ENCODE results near the gene PALM2AKAP2.

The PALM2AKAP2 gene

GRCh38 chr9:109771087-109771486 lies 8.9 kb upstream of the PALM2AKAP2 start:
- DNase-seq (ENCODE audit: extremely low read depth in 1 of 2, low read depth in 1 of 2), result no peak

GRCh38 chr9:109771796-109772531 lies 8.0 kb upstream of the PALM2AKAP2 start:
- DNase-seq (ENCODE audit: extremely low read depth in 1 of 2, low read depth in 1 of 2), result no peak

DNA sequence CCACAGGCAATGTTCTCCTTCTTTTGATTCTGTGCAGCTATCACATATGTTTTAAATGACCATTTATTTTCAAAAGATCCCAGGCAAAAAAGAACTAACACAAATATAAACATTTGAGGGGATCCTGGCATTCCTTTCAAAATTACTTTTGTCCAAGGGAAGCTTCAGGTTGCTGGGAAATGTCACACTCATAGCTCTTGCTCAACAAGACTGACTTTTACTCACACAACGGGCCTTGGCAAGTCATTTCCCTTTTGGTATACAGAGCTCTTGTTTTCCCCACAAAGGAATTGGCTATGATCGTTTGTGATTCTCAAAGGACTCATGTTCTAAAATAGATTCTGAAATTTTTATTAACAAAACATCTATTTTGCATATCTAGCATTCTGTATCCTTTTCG lies 4.5 kb upstream of the PALM2AKAP2 start:
- no peak for DNase-seq (ENCODE audit: extremely low read depth in 1 of 2, low read depth in 1 of 2)

DNA sequence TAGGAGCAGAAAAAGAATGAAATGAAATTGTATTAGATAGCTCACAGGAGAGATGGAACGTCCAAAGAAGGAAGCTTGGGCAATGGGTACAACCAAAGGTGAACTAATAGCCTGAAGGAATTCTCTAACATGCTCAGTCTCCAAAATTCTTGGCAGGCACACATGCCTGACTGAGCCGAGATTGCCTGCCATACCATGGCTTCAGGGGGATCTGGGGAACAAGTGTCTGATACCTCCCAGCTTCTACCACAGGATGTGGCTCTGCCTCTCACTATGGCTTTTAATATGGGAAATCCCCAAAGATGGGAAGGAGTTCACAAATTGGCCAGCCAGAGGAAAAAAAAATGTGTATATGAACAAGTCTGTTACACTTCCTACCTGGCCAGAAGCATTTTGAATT lies 3.6 kb upstream of the PALM2AKAP2 start:
- DNase-seq (ENCODE audit: extremely low read depth in 1 of 2, low read depth in 1 of 2), result no peak

- no peak for DNase-seq (ENCODE audit: extremely low read depth in 1 of 2, low read depth in 1 of 2)
Observed at GRCh38 chr9:109780453-109781033, 545 bp downstream of the PALM2AKAP2 start.

DNA sequence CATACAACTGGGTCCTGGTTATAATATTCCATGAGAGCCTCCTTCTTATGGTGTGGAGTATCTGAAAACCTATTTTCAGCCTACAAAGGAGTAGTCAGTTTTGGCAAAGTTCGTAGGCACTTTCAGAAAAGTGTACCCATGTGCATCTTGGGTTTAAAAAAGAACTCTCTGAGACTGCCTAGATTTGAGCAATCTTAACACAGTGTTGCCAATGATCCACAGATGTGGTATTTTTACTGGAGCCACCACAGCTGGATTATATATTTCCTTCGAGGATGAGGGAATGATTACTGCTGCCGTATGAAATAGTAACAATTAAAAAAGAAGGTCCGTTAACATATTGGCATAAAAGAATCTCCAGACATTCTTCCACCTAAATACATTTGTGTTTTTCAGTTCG lies 1.1 kb downstream of the PALM2AKAP2 start:
- no peak for DNase-seq (ENCODE audit: extremely low read depth in 1 of 2, low read depth in 1 of 2)

DNA sequence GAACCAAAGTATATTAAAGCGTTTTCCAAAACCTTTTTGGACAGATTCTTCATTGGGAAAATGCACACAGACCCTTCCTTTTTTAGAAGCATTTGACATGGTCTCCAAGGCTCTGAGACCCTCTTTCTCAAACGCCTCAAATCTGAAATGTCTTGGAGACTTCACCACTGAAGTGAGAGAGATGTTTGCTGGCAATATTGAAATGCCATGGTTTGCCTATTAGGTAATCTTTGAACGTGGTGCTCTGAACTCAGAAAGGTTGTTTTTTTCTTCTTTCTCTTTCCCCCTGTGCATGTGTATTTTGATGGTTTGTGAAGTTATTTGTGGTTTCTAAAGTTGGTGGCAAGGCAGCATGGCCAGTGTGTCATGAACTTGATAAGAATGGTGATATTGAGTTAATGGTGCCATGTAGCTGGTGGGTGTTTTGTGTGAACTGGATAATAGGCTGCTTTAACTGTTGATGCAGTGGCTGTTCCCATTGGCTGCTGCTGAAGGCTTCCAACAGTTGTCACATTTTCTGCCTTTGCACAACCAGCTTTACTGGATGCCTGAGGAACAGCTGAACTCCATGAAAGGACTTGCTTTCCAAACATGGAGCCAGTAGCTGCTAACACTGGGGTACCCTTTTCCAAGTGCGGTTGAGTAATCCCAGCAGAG lies 1.7 kb downstream of the PALM2AKAP2 start:
- no peak for DNase-seq (ENCODE audit: extremely low read depth in 1 of 2, low read depth in 1 of 2)

DNA sequence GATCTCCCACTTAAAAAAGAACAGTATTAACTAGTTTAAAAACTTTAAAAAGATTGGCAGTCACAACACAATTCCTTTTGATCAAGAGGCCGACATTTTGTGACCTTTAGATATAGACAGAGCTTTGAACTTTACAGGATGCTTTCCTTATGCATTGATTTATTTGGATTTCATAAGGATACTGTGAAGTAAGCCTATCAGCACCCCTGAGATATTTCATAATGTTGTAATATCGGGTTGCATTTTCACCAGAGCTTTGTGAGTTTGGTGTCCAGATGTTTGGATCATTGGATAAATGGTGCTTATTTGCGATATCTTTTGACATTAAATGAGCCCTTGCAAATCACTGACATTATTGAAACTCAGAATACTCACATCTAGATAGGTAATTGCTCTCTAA lies 7.7 kb downstream of the PALM2AKAP2 start:
- DNase-seq (ENCODE audit: extremely low read depth in 1 of 2, low read depth in 1 of 2), result no peak

DNA sequence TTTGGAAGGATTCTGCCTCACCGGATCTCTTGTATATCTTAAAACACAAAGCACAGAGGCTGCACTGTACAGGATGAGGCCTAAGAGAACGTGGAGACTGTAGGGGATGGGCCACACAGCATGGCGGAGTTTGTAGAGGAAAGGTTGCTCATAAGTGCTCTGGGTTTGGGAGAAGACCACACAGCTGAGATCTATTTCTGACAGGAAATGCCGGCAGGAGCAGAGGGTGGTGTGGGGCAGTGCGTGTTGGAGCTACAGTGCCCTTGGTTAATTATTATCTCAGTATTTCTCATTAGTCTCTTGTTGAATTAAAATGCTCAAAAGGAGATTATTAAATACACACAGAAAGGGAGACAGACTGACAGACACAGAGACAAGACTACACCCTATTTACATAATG lies 9.6 kb downstream of the PALM2AKAP2 start:
- no peak for DNase-seq (ENCODE audit: extremely low read depth in 1 of 2, low read depth in 1 of 2)

GRCh38 chr9:109789971-109790370 lies 10.0 kb downstream of the PALM2AKAP2 start:
- no peak for DNase-seq (ENCODE audit: extremely low read depth in 1 of 2, low read depth in 1 of 2)

DNA sequence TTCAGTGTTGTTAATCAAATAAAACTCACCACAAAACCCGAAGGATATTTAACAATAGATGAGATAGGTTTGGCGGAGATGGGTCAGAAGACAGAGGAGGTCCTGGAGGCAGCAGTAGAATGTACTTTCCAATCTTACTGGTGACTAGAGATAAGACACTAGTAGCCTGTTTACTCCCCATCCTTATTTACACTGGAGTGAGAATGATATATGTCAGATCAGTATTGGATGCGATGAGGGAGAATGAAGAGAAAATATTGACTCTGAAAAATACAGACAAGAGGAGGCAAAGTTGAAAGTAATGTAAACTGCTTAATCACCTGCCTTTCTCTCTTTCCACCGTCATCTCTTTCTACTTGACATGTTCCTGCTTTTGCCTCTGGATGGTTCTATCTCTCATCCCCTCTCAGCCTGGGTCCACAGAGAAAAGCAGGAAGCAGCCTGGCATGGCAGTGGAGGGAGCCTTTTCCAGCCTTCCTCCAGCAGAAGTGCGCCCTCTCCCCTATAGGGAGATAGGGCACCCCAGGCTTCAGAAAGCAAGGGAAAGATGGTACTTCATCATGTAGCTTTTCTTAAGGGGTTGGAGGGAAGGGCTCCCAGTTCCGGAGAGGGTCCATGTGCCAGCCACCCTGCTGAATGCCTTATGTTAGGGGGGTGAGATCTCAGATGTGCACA lies 11.1 kb downstream of the PALM2AKAP2 start:
- no peak for DNase-seq (ENCODE audit: extremely low read depth in 1 of 2, low read depth in 1 of 2)

- no peak for DNase-seq (ENCODE audit: extremely low read depth in 1 of 2, low read depth in 1 of 2)
Observed at GRCh38 chr9:109791747-109792146, 11.7 kb downstream of the PALM2AKAP2 start.

GRCh38 chr9:109792951-109793546 lies 13.1 kb downstream of the PALM2AKAP2 start:
- no peak for DNase-seq (ENCODE audit: extremely low read depth in 1 of 2, low read depth in 1 of 2)

- no peak for DNase-seq (ENCODE audit: extremely low read depth in 1 of 2, low read depth in 1 of 2)
Observed at GRCh38 chr9:109793921-109794320, 13.9 kb downstream of the PALM2AKAP2 start.

DNA sequence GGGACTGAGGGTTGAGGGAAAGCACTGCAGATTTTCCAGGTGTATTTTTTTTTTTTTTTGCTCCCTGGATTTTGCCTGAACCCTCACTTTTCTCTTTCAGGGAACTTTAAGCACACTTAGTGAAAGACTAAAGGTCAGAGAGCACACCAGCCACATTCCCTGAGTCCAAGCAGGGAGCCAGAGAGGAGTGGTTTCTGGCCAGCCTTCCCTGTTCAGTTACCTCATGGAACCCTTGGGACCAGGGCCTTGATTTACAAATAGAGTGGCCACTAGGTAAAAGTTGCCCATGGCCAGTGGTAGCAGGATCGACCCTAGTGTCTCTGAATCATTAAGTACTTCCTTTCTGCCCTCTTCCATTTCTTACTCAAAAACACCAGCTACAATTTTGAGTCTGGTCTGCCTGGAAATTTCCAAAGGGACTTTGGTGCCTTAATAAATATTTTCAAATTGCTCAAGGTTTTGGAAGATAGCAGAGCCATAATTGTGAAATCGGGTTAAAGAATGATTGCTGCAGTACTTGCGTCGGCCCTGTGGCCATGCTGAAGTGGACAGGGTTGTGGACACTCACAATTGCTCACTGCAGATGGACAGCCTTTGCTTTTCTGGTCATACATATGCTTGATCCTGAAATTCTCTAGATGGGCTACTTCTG lies 14.5 kb downstream of the PALM2AKAP2 start:
- DNase-seq (ENCODE audit: extremely low read depth in 1 of 2, low read depth in 1 of 2), result no peak

- DNase-seq (ENCODE audit: extremely low read depth in 1 of 2, low read depth in 1 of 2), result no peak
Observed at GRCh38 chr9:109795613-109796012, 15.6 kb downstream of the PALM2AKAP2 start.

DNA sequence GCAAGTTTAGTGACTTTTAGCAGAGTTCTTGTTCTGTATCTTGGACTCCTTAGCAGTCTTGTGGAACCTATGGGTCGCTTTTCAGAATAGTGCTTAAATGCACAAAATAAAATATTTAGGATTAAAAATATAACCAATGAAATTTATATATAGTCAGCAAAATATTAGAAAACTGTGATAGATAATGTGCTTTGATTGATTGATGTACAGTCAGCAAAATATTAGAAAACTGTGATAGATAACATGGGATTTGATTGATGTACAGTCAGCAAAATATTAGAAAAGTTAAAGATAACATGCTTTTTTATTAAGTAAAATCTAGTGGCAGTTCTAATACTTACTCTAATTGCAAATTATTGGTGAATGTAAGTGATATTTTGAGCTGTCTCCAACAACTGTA lies 16.1 kb downstream of the PALM2AKAP2 start:
- DNase-seq (ENCODE audit: extremely low read depth in 1 of 2, low read depth in 1 of 2), result no peak

DNA sequence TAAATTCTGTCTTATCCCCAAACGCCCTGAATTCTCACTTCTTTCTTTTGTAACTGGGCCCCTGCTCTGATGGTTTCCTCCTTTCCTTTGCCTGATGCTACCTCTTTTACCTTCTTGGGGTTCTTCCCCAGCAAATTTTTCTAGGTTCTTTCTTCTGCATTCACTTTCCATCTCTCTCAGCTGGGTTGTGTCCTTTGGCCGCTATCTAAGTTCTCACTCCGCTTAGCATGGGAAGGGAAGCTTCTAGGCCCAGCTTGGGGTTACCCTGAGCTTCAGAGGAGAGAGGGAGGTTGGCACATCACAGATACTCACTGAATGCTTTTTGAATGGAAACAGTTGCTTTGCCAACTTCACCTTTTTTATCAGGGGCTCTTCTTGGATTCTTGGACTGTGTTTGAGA lies 17.0 kb downstream of the PALM2AKAP2 start:
- no peak for DNase-seq (ENCODE audit: extremely low read depth in 1 of 2, low read depth in 1 of 2)

DNA sequence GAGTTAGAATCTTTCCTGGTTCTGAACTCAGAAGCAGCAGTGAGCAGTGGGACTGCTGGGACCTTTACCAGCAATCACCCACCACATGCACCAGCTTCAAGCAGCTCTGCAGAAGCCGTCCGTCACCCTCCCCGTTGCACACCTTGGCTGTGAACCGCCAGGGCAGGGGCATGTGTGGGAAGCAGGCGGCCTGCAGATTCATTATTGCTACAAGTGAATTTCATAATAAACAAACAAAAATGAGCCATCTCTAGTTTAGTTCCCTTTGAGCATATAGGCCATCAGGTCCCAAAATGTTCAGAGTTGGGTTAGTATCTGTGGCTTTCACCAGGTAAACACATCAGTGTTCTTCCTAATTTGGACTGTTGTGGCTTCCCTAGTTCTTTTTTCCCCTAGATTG lies 17.5 kb downstream of the PALM2AKAP2 start:
- DNase-seq (ENCODE audit: extremely low read depth in 1 of 2, low read depth in 1 of 2), result no peak

DNA sequence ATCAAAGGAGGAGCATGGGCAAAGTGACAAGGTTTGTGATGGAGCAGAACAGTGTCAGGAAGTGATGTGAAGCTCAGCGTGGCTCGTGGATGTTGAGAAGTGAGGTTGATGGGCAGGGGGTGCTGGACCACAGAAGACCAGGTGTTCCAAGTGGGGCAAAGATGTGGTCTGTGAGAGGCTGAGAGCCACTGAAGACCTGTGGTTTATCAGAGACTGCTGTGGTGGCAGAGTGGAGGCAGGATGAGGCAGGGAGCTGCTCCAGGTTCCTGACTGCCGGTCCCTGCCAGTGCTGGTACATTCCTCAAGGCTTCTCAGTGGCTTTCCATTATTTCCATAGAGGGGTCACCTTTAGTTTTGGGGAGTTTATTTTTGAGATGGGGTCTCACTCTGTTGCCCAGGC lies 19.1 kb downstream of the PALM2AKAP2 start:
- no peak for DNase-seq (ENCODE audit: extremely low read depth in 1 of 2, low read depth in 1 of 2)

GRCh38 chr9:109799792-109800191 lies 19.8 kb downstream of the PALM2AKAP2 start:
- DNase-seq (ENCODE audit: extremely low read depth in 1 of 2, low read depth in 1 of 2), result no peak

All from stimulated activated CD8-positive, alpha-beta memory T cell treated with anti-CD3 and anti-CD28 coated beads, Interleukin-7, amount 100 ng/mL, for 48 hours (primary cell).